Cardiac muscle cell (in vitro differentiated cells and primary cell): Measurements from ENCODE around the gene SEZ6. TPM values are rescaled to one million over a fixed set of nuclear protein-coding genes. Genes with fewer than 3 reads are reported as not detected.

Source experiments
- DNase-seq, 2 donors: peaks; one replicate each; pipeline versions ENCODE4 v3.0.0 to v3.0.0-alpha.2; 2010 to 2017; ENCODE audit warnings: low read depth in 1 of 2, low spot score in 1 of 2
- H3K27ac ChIP-seq: fragments of 200-600 bp; sonication (generic); 2 replicates; pipeline ENCODE4 v1.5.1; 2016
- H3K27me3 ChIP-seq: fragments of 200-600 bp; sonication (generic); 2 replicates; pipeline ENCODE4 v1.6.0; 2016; ENCODE audit warnings: control low read depth
- H3K36me3 ChIP-seq: fragments of 200-600 bp; sonication (generic); 2 replicates; pipeline ENCODE4 v1.5.1; 2016; ENCODE audit warnings: control low read depth
- H3K4me1 ChIP-seq: fragments of 200-600 bp; sonication (generic); 2 replicates; pipeline ENCODE4 v1.8.1; 2017; ENCODE audit warnings: low read depth, mild to moderate bottlenecking, mixed run types
- H3K4me3 ChIP-seq: fragments of 200-600 bp; sonication (generic); 2 replicates; pipeline ENCODE4 v1.5.1; 2016; ENCODE audit warnings: mild to moderate bottlenecking
- H3K9me3 ChIP-seq: fragments of 200-600 bp; sonication (generic); 2 replicates; pipeline ENCODE4 v1.5.1; 2017; ENCODE audit warnings: low read depth, mild to moderate bottlenecking, control low read depth
- CTCF ChIP-seq: IDR thresholded peaks from 2 replicates; pipeline ENCODE4 v1.5.1; 2012; ENCODE audit warnings: low read depth, mild to moderate bottlenecking, low read length
- polyA plus RNA-seq: library from polyadenylated mRNA; unstranded; fragments of >200 nt; fragmentation: Nextera tagmentation; extraction: Ambion mirVana; gene quantifications from 2 replicates; pipeline ENCODE4 v1.2.1, GENCODE V29; 2016
- total RNA-seq: library from RNA; depleted of rRNA; stranded (reverse); fragments of >200 nt; gene quantifications from 2 replicates; pipeline ENCODE4 v1.2.3, GENCODE V29; 2016

The SEZ6 gene
- total and polyA plus RNA-seq, 2 experiments from 2014 or later = 0.21 to 0.95 TPM

- Histone ChIP-seq H3K4me1 (no peaks in the 10 kb centered on the region), H3K27me3 (no peaks in the 10 kb centered on the region), H3K27ac (no peak overlapping the region), H3K36me3 (no peaks in the 10 kb centered on the region), H3K9me3 (no peaks in the 10 kb centered on the region), H3K4me3 (no peak overlapping the region)
- peak; percentile 61 to 79 for DNase-seq
- peak; percentile 92 for TF ChIP-seq CTCF
These were observed 52.3 kb downstream of the SEZ6 start for GRCh38 chr17:28953444-28954118.

GRCh38 chr17:28951991-28952975 lies 53.5 kb downstream of the SEZ6 start:
- TF ChIP-seq CTCF = no peak
- Histone ChIP-seq H3K36me3 (no peaks in the 10 kb centered on the region), H3K27ac (peak overlapping the region; percentile 97), H3K9me3 (no peaks in the 10 kb centered on the region), H3K4me3 (peak overlapping the region; percentile 69), H3K4me1 (peaks cover 12% of the 10 kb centered on the region), H3K27me3 (no peaks in the 10 kb centered on the region)
- DNase-seq = peak; percentile 99 to 100

GRCh38 chr17:28951428-28951990 lies 54.3 kb downstream of the SEZ6 start, which contains the start of gene PHF12:
Gene PHF12, minus strand, starts transcription at chr17:28951518. Its CDS starts 558 bp downstream, at chr17:28950960.
- H3K4me3 ChIP-seq = peak within 1 kb of the TSS; percentile 90
- no peaks in the 10 kb centered on the region for H3K36me3 ChIP-seq
- no peak for TF ChIP-seq CTCF
- no peaks in the 10 kb centered on the region for H3K27me3 ChIP-seq
- no peaks in the 10 kb centered on the region for H3K9me3 ChIP-seq
- DNase-seq = peak; percentile 100
- H3K27ac ChIP-seq = peak within 1 kb of the TSS; percentile 97
- peaks cover 12% of the 10 kb centered on the region for H3K4me1 ChIP-seq

GRCh38 chr17:28950752-28951427 lies 54.9 kb downstream of the SEZ6 start:
- no peaks in the 10 kb centered on the region for H3K9me3 ChIP-seq
- peak overlapping the region; percentile 90 for H3K4me3 ChIP-seq
- no peaks in the 10 kb centered on the region for H3K36me3 ChIP-seq
- no peak for DNase-seq
- peak overlapping the region; percentile 90 for H3K27ac ChIP-seq
- no peaks in the 10 kb centered on the region for H3K27me3 ChIP-seq
- no peak for TF ChIP-seq CTCF
- H3K4me1 ChIP-seq = peaks cover 12% of the 10 kb centered on the region
